Measurements from ENCODE around the gene TIMP1.

DNA sequence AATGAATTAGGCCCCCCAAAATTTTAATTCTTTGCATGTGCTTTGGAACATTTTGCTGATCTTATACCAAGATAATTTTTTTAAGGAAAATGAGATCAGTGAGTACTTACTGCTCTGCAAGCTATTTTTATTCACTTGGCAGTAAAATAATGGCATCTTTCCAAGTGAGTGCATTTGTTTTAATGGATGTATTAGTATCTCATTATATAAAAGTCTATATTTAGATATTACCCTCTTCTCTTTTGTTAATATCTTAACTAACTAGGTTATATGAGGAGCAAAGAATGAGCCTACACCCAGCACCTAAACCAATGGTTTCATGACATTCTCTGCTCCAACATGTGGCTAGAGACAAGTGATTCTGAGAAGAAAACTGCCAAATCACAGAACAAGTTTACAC, 42.4 kb upstream of the TIMP1 start:
- TF ChIP-seq, protein P1, sequence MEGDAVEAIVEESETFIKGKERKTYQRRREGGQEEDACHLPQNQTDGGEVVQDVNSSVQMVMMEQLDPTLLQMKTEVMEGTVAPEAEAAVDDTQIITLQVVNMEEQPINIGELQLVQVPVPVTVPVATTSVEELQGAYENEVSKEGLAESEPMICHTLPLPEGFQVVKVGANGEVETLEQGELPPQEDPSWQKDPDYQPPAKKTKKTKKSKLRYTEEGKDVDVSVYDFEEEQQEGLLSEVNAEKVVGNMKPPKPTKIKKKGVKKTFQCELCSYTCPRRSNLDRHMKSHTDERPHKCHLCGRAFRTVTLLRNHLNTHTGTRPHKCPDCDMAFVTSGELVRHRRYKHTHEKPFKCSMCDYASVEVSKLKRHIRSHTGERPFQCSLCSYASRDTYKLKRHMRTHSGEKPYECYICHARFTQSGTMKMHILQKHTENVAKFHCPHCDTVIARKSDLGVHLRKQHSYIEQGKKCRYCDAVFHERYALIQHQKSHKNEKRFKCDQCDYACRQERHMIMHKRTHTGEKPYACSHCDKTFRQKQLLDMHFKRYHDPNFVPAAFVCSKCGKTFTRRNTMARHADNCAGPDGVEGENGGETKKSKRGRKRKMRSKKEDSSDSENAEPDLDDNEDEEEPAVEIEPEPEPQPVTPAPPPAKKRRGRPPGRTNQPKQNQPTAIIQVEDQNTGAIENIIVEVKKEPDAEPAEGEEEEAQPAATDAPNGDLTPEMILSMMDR (optimal IDR thresholded peaks at IDR 0.05 in 1 of 3, IDR thresholded peaks at IDR 0.05 in 1 of 3, conservative IDR thresholded peaks at IDR 0.05 in 1 of 3; ENCODE audit: extremely low read depth in 1 of 3, insufficient read depth in 2 of 3, low read length in 3 of 3), result no peak
- TF ChIP-seq EZH2 (IDR thresholded peaks at IDR 0.05; ENCODE audit: low read length), result no peak
